Activated CD8-positive, alpha-beta memory T cell treated with anti-CD3 and anti-CD28 coated beads for 1 hour (primary cell): ENCODE results near the gene KCNAB1.

ENCODE experiments used
- DNase-seq, 2 donors: peaks; one replicate each; pipeline ENCODE4 v3.0.0-alpha.2; 2020; ENCODE audit warnings: low read depth in 1 of 2; ENCODE audit errors: extremely low read depth in 1 of 2

Gene KCNAB1

DNA sequence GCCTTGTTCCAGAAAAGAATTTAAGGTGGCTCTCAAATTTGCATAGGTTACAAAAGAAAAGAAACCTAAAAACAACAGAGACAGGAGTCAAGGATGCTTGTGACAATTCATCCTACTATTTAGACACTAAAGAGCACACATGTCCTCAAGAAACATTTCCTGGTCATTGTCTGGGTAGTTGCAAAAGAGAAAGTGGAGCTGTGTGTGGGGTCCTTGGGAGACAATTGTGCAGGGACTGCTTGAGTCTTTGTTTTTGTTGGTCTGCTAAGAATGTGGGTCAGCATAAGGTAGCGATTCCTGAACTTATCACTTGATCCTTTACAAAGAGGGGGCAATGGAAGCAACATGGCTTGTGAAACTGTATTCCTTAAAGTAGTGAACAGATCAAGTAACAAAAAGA, 185.3 kb downstream of the KCNAB1 start:
- DNase-seq = no peak

DNA sequence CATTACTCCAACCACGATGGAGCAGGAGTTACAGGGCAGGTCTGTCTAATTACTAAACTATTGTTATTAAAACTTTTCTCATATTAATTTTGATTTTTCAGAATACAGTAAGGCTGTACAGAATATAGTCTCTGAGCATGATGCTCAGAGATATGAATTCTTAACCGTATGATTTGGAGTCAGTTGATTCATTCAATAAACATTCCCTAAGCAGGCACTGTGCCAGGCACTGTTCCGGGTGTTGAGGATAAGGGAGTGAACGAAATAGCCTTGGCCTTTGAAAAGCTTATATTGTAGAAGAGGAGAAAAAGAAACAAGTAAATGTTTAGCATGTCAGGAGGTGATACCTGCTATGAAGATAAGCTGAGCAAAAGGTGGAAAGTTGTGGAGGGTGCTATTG, 187.3 kb downstream of the KCNAB1 start:
- DNase-seq = no peak

DNA sequence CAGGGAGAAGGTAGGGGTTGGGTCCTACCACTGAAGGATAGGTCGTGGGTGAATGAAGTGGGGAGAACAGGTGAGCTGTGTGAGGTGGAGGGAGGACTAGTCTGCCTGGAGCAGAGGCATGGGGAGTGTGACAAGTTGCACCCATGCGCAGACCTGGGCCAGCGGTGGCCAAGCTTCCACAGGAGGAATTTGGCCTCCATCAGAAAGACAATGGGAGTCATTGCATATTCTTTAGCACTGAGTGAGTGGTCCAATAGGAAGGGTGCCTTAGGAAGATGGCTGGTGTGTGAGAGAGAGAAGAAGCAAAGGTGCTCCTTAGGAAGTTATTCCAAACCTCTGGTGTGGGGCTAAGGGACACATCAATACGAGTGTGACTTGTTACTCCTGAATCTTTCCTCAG, 191.1 kb downstream of the KCNAB1 start:
- DNase-seq = no peak

DNA sequence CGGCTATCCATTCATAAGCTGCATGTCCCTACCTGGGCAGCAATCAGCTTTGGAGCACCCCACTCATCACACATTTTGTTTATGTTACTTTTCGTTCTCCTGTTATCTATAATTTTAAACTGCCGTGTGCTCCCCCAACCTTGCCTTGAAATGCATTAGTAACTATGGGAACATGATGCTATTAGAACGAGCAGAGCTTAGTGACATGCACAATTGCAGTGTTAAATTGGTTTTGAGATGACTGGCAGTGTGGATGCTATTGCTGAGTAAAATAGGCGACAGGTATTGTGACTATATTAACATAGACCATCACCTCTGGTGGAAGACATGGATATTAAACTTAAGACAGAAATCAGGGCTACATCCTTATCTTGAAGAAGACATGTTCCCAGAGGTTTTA, 191.6 kb downstream of the KCNAB1 start:
- DNase-seq = no peak

DNA sequence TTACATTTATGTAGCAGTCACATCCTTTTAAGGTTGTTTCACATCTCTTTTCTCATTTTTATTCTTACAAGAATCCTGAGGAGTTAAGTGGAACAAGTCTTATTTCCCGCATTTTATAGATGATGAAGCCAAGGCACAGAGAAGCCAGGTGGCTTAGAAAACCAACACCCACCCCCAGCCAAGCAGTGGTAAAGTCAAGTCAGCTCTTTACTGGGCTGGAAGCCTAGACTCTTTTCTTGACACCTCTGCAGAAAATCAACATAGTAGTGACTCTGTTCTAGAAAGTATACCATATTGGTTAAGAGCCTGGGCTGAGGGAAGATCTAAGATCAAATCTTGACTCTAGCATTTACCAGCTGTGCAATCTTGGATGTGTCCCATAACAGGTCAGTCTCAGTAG, 195.7 kb downstream of the KCNAB1 start:
- DNase-seq = no peak

DNA sequence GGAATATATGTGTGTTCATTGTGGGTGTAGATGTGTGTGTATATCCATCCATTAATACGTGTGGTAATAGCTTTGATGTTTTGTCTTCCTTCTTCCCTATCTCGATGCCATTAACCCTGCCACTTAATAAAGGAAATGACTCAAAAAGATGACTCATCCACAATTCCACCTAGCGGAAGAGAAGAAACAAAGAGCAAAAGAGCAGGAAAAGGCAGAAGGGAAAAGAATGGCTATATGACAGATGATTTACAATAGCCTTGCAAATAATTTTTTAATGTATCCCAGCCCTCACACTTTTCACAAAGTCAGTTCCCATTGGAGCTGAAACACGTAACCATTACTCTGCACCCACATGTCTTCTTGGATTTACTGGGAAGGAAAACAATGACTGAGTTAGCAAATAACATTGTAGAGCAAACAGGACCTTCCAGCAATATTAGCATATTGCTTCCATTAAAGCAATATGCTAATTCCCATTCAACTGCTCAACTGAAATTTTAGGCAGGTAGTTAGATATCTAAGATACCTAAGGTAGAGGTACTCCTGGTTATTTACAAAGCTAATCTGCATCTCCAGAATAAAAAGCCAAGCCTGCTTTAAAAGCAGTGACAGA, 197.2 kb downstream of the KCNAB1 start:
- DNase-seq = no peak

DNA sequence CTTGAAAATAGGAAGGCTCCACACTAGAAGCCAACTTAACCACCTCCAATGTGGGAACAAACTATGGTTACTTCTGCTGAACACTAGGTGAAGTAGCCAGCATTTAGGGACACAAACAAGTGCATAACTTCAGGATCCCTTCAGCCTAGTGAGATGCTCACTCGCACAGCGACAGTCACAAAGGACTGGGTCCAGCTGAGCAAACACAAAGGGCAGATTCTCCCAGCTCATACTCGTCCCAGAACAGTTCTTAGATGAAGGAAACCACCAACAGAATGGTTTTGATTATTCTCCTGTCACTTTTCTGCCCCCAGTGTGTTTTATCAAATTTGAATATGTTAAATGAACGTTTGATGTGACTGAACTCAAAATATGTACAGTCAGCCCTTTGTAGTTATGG, 201.6 kb downstream of the KCNAB1 start:
- DNase-seq = no peak

DNA sequence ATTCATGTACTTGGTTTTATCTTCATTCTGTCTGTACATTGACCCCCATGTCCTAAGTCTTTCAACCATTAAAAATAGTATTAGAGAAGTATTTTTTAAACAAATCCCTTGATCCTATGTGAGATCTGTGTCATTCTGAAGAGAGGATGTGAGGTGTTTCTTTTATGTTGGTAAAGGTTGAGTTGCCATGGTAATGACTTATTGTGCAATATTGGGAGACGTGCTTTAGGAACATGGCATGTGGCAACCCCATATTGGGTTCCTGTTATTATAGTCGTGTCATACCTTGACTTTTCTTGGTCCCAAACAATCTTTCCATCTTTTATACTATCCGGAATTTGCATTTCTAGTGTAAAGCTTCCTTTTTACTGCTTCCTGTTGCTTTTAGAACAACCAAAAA, 203.1 kb downstream of the KCNAB1 start:
- DNase-seq = no peak

DNA sequence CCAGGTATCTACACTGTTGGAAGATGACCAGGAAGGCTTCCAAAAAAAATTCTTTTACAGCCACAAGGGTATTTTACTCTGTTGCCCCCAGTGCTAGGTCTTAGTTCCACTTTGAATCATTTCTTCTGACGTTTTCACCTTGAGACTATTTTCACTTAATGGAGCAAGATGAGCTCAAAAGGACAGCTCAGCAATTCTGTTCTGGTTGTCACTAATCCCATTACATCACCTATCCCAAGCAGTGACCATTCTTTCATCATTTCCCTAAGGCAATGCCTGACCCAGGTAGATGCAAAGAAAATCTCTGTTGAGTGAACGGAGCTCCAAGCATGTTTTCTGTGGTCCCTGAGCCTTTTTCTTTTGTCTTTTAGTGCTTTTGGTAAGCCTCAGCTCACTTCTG, 210.0 kb downstream of the KCNAB1 start:
- DNase-seq = no peak

DNA sequence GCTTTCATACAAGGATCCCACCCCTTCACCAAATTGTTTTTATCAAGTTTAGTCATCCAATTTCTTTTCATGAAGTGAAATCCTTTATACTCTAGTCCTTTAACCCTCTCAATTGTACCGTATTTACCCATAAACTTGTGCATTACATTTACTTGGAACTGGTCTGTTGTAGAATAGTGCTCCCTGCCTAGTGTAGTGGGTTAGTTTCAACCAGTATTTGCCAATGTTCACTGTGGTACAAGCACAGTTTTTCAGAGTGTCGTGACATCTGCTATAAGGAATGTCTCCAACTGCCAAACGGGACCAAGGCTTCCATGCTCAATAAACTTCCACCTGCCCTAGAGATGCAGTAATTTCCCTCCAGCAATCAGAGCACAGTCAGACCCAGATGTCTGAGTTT, 211.9 kb downstream of the KCNAB1 start:
- no peak for DNase-seq

DNA sequence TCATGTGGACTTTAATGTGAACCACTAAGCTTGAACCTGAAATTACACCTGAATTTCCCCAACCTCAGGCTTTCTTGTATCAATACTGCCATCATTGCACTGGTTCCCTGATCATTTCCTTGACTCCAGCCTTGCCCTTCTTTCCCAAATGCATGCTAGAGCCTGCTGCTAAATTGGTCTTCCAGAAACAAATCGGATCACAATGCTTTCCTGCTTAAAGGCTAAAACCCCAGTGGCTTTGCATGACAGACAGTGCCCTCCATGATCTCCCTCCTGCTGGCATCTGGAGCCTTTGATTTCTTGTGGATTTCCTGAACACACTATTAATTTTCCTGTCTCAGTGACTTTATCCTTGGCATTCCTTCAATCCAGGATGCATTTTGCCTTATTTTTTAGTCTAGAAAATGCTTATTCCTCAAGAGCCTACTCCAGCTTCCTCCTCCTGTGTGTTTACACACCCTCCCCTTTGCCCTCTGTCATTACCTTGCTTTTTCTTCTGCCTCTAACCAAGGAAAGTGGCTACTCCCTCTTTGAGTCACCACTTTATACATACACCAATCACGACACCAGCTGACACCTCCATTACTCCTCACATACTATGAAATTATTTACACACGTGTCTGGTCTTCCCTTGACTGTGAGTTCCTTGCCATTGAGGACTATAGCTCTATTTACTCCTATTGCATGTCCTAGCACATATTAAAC, 214.6 kb downstream of the KCNAB1 start:
- DNase-seq = no peak

DNA sequence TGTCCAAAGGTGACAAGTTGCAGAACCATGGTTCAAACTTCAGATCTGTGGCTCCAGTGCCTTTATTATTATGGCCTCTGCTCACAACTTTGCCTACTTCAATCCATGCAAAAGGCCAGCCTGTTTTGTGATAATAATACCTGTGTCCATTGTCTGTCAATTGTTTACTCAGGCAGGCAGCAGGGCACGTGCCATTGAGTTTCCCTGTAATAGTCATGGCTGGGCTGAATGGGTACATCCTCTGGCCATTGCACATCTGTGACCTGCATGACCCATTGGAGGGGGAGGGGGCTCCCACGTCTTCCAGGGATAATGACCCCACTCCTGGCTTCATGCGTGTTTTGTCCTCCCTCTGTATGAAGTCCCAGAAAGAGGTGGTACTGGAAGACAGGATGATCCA, 219.1 kb downstream of the KCNAB1 start:
- DNase-seq = no peak

DNA sequence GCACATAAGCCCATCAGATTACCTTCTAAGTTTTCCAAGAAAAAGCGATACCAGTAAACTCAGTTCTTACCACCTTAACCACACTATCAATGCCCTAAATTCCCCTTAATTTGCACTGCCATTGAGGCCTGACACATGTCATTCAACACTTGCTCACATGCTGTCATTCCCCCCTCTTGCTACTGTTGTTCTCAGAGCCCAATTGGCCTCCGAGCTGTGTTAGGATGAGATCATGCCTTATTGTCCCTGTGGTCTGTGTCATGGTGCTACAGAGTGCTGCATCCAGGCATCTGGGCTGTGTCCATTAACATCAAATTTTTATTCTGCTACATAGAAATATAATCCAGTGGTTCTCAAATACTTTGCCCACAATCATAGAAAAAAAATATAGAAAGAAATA, 221.0 kb downstream of the KCNAB1 start:
- DNase-seq = no peak

DNA sequence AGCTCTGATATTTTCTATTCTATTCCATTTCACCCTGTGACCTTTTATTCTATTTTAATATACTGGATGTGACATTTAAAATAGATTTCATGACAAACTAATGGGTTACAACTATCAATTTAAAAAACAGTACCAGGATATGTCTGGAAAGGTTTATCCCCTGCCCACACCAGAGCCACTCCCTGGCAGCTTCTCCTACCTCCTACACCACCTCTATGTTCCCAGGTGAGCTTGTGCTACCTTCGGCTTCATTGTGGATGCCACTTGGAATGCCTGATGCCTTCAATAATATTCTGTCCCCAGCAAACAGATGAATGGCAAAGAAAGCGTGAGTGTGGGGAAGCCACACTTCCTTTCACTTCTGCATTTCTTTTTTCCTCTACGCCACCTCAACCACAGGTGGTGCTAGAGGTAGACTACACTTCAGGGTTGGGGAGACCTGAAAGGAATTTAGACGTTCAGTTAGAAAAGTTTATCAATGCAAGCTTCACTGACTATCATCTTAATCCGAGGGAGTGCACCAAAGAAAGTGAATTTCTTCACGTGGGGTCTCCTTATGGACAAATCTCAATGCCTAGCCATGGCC, 221.5 kb downstream of the KCNAB1 start:
- no peak for DNase-seq

DNA sequence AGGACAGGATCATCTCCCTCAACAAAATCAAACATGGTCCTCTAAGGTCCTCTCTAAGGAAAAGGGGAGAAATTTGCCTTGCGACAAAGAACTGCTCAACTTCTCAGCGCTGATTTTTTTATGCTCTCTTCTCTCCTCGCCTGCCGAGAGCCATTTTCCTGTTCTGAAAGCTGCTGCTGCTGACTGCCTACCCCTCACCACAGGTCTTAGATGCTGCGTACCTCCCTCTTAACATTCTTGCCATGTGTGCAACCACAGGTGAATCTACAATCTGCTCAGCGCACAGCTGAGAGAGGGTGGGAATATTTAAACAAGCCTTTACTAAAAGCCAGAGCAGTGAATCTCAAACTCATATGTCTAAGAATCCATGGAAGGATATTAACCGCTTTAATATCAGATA, 223.8 kb downstream of the KCNAB1 start:
- no peak for DNase-seq

DNA sequence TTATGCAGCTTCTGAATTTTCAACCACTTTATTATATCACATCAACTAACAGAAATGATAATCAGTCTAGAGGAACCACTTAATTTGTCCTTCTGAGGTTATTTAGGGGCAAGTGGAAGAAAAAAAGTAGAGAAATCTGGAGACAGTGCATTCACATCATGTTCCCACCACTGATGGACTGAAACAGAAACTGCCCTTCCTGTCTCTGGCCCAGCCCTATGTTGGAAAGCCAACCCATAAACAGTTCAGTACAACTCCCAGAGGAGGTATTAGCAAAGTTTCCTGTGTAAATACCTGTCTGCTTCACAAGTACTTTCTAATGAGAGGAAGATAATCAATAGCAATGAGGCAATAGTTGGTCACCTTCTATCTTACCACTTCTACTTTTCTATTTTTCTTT, 228.7 kb downstream of the KCNAB1 start:
- DNase-seq = no peak

DNA sequence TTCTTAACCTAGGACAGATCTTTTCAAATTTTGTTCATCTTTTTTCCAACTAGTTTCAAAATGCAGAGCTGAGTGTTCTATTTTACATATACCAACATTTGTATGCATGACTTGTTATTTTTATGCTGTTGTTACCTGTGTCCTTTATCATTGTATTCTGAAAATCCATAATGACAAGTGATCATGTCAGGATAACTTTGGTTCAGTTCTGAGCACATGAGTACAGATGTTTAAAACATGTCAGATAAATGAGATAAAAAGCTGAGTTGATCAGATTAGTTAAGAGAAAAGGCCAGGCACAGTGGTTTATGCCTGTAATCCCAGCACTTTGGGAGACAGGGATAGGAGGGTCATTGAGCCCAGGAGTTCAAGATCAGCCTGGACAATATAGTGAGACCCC, 229.6 kb downstream of the KCNAB1 start:
- no peak for DNase-seq

DNA sequence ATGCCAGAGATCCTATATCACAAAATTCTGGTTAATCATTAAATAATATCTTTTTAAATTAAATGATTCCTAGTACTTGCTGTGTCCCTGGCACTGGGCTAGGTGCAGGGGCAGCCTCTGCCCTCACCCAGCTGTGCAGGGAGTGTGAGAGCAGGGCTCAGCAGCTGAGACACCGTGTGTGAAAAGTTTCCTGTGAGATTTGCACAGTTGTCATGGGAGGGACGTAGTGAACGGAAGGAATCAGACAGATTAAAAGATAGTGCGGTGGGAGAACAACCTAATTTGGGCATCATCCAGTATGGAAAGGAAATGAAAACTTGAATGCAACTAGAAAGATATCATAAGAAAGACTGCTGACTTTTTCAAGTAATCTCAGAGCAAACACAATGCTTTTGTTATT, 230.4 kb downstream of the KCNAB1 start:
- DNase-seq = no peak

DNA sequence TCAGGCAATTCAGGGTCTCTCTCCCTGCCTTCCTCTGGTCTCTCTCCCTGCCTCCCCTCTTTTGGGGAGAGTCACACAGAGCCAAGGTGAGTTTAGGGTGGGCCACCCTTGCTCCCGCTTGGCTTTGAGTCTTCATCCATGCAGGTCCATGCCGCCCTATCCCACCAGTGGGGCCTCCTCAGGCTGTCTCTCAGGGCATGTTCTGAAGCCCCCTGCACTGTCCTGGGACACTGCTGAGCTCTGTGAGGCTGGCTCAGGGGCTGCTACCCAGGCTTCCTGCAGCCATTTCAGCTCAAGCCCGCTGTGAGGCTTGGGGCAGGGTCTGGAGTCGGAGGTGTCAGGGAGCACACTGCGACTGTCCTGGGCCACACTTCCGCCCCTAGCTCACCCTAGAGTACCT, 231.4 kb downstream of the KCNAB1 start:
- DNase-seq = no peak

DNA sequence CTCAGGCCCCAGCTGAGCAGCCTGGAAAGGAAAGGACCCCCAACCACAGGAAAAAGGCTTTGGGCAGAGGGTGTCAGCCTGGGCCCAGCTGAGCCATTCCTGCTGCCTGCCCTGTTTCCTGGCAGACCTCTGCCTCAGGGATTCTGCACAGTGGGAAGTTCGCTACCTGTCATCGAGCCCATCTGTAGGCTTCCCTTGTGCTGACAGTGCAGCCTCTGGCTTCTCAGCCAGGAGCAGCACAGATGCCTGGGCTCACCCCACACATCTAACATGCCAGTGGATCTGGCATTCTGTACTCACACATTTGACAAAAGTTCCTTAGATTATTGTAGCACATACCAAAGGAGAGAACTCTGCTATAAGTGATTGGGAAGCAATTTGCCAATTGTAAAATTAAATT, 232.3 kb downstream of the KCNAB1 start:
- DNase-seq = no peak

DNA sequence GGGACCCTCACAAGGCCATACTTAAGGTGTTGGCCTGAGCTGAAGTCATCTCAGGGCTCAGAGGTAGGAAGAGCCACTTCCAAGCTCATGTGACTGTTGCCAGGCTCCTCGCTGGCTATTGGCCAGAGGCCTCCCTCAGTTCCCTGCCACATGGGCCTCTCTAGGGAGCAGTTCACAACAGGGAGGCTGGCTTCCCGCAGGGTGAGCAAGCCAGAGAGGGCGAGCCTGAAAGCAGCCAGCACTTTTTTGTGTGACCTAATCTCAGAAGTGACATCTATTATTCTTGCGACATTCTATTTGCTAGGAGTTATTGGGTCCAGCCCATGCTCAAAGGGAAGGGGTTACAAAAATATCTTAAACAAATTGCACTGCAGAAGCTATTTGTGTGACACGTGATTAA, 233.2 kb downstream of the KCNAB1 start:
- DNase-seq = no peak

DNA sequence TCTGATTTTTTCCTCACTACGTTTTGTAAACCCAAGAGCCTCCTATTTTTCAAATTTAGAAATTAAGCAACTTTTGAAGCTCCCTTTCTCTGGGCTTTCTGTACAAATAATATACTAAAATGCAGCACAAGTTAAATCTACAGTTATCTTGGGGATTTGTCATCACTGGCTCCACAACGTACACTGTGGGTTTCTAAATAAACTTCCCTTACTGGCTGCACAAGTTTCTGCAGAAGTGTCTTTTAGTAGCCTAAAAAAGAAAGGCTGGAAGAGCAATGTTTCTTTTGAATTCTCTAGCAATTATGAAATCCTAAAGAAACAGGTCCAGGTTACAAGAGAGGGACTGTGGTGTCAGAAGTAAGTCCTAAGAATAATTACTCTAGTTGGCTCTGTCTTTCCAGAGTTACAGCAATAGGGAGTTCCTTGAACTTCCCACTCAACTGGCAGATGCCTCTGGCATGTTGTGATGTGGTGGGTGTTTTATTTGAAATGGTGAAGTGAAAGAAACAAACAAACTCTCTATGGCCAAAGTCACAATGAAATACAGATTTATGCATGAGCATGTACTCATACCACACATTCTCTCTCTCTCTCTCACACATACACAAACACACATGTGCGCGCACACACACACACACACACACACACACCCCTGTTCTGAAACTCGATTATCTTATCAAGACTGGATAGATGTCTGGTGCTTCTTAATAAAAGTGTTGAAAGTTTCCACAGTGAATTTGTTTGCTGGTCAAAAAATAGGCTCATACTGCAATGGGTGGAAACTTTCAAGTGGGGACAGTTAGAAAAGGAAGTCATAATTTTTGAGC, 236.4 kb downstream of the KCNAB1 start:
- no peak for DNase-seq
